Aorta (tissue), 5 donors: ENCODE measurements around the gene RAB4A. TPM values are rescaled to one million over a fixed set of nuclear protein-coding genes. Genes with fewer than 3 reads are reported as not detected.
A peak's percentile ranks its signal among the peaks of the same experiment; 100 is the strongest.
"Not testable (repeated sequence)": the region's sequence is repeated elsewhere in the genome, so short reads cannot be mapped to it uniquely, and the experiment has no call there.

ENCODE experiments used
- ATAC-seq: fragments of 200-7000 bp; cut with Tn5 transposase; one replicate; pipeline ENCODE4 v1.9.1; 2022; ENCODE audit warnings: moderate library complexity; ENCODE audit not compliant: low FRiP score
- DNase-seq, 2 donors: peaks; one replicate each; pipeline ENCODE4 v3.0.0-alpha.2; 2020
- H3K27ac ChIP-seq, 2 donors: one replicate each; pipeline ENCODE4 v1.5.1; 2013; ENCODE audit warnings: low read length in 2 of 2, mild to moderate bottlenecking in 2 of 2, moderate library complexity in 2 of 2, control low read depth in 1 of 2, inconsistent platforms in 1 of 2, low read depth in 1 of 2
- H3K27me3 ChIP-seq, 2 donors: one replicate each; pipeline ENCODE4 v1.6.1; 2013; ENCODE audit warnings: control low read depth in 1 of 2, low read length in 1 of 2, mild to moderate bottlenecking in 1 of 2, moderate library complexity in 1 of 2; ENCODE audit not compliant: insufficient read depth in 2 of 2, control insufficient read depth in 1 of 2
- H3K36me3 ChIP-seq, 2 donors: one replicate each; pipeline ENCODE4 v1.6.1; 2013; ENCODE audit warnings: control low read depth in 1 of 2, low read length in 1 of 2, mild to moderate bottlenecking in 1 of 2; ENCODE audit not compliant: insufficient read depth in 2 of 2, control insufficient read depth in 1 of 2
- H3K4me1 ChIP-seq, 2 donors: one replicate each; pipeline ENCODE4 v1.6.1; 2013; ENCODE audit warnings: low read length in 2 of 2, control low read depth in 1 of 2, mild to moderate bottlenecking in 1 of 2, moderate library complexity in 1 of 2; ENCODE audit not compliant: insufficient read depth in 2 of 2, control insufficient read depth in 1 of 2
- H3K4me3 ChIP-seq, 2 donors: one replicate each; pipeline ENCODE4 v1.5.1; 2013; ENCODE audit warnings: low read length in 2 of 2, control low read depth in 1 of 2, mild to moderate bottlenecking in 1 of 2
- H3K9me3 ChIP-seq: one replicate; pipeline ENCODE4 v1.6.1; 2013; ENCODE audit warnings: mild to moderate bottlenecking, low read length; ENCODE audit not compliant: control insufficient read depth
- WGBS, 2 donors: extraction: QIAGEN DNeasy Blood & Tissue Kit; methylation state at CpG; one replicate each; pipeline ENCODE4 v1.1.7; 2013; 5-methylcytosine and 5-hydroxymethylcytosine counted together
- intact Hi-C, 2 donors: fragments of 100-400 bp; cut with DNase I; formaldehyde crosslinking; loops; one replicate each; pipeline versions ENCODE4 v1.14.2 to v1.15.0; 2022
- polyA plus RNA-seq, 2 donors: library from polyadenylated mRNA; stranded (reverse); fragments of 200-250 nt; gene quantifications; one replicate each; pipeline ENCODE4 v1.2.3, GENCODE V29; 2013
- total RNA-seq, 2 donors: library from RNA; stranded (reverse); fragmentation: NEBNext Ultra II Directional; extraction: Animal tissue kit (Norgen Biotek cat#: 25700); gene quantifications; one replicate each; pipeline ENCODE4 v1.2.1, GENCODE V29; 2021
- donor health status: healthy with polysubstance abuse.
- donor health status: Bipolar disorder and iron deficiency.
- donor health status: DM: no; HTN: no; CAD: no.
- donor health status: DM: no; HTN: no; CAD: no.
- donor health status: DM: yes; HTN: yes; CAD: no.

RAB4A gene
- total and polyA plus RNA-seq, 4 donors = 38.1 to 60.5 (median 58.6) TPM

DNA sequence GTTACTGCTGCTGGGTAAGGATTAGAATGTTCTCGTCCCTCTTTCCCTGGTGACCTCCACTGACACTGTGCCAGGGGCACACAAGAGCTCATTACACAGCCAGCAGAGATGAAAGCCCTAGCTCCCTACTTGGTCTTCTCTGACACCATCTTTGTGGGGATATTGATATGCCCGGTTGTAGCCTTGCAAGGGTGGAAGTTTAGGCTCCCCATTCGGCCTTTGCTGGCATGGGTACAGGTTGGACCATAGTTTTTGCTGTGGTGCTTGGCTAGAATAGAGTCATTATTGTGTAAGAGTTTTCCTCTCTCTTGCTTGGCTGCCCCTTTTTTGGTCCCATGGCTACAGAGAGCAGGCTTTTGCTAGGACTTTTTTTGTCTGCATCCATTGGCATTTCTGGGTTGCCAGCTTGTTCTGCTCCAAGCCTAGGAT, 12.3 kb downstream of the RAB4A start:
- ATAC-seq (peak; percentile 46), DNase-seq (no peak)
- H3K36me3 ChIP-seq = no peaks in the 10 kb centered on the region
- H3K27me3 ChIP-seq = no peaks in the 10 kb centered on the region
- no peak overlapping the region for H3K4me3 ChIP-seq
- no peaks in the 10 kb centered on the region for H3K9me3 ChIP-seq
- H3K27ac ChIP-seq = no peak overlapping the region
- H3K4me1 ChIP-seq = peaks cover 0 to 8% of the 10 kb centered on the region in 2 donors
- intact Hi-C loops = no loop called here
- WGBS, 2 donors = 73 to 76% methylated on average over 3 of the region's 3 CpGs

DNA sequence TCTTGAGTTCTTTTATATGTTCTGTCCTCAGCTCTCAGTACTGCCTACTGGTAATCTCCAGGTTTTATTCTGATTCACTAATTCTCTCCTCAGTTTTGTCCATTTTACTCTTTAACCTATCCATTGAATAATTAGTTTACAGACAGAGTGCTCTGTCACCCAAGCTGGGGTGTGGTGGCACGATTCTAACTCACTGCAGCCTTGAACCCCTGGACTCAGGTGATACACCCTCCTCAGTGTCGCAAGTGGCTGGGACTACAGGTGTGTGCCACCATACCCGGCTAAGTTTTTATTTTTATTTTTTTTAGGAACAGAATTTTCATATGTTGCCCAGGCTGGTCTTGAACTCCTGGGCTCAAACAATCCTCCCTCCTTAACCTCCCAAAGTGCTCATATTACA, 14.0 kb downstream of the RAB4A start:
- no peak for DNase-seq
- Histone ChIP-seq H3K36me3 (no peaks in the 10 kb centered on the region), H3K4me3 (no peak overlapping the region), H3K27me3 (no peaks in the 10 kb centered on the region), H3K9me3 (no peaks in the 10 kb centered on the region), H3K27ac (no peak overlapping the region), H3K4me1 (peaks cover 0 to 5% of the 10 kb centered on the region in 2 donors)
- no peak for ATAC-seq
- 91 to 98% methylated on average over 3 of the region's 3 CpGs for WGBS, 2 donors
- intact Hi-C loops = no loop called here

DNA sequence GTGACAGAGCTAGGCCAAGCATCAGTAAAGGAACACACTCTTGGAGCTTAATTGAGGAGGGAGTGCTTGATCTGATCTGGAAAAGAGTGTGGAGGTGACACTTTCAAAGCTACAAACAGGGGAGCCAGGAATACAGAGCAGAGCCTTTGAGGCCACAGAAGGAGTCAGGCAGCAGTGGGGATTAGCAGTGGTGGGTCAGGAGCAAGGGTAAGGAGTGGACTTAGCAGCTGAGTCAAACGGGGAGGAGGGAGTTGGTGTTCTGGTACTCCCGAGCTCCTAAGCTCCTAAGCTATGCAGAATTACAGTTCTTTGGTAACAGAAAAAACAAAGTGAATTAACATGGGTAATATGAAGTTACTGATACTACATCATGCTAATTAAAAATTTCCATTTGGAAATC, 14.5 kb downstream of the RAB4A start:
- H3K27me3 ChIP-seq = no peaks in the 10 kb centered on the region
- H3K9me3 ChIP-seq = no peaks in the 10 kb centered on the region
- ATAC-seq (no peak), DNase-seq (no peak)
- H3K36me3 ChIP-seq = no peaks in the 10 kb centered on the region
- H3K27ac ChIP-seq = no peak overlapping the region
- intact Hi-C loops = no loop called here
- H3K4me3 ChIP-seq = no peak overlapping the region
- WGBS, 2 donors = 65 to 83% methylated on average over 2 of the region's 2 CpGs
- peaks cover 0 to 5% of the 10 kb centered on the region in 2 donors for H3K4me1 ChIP-seq

DNA sequence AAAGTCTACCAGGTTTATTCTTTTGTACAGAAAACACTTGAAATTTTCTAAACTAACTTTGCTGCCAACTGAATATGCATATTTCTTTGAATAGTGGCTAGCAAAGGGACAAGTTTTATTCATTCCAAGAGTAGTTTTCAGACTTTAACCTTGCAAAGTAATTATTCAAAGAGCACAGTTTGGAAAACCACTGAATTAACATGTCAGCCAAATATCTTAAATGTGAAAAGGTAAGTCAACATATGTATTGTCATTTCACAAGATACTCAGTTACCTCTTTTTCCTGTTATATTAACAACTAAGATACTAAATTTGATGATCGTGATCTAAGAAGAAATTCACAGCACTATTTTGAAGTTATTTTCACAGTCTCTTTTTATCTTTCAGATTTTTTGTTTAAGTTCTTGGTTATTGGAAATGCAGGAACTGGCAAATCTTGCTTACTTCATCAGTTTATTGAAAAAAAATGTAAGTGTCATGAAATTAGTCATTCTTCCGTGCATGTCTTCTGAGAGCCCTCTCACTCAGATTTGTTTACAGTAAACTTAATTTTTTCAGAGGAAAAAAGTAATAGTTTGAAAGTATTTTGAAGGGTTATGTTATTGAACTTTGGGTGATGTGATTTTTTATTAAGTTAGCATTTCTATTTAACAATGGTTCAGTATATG, 15.3 kb downstream of the RAB4A start:
- Histone ChIP-seq H3K27me3 (no peaks in the 10 kb centered on the region), H3K27ac (no peak overlapping the region), H3K4me3 (no peak overlapping the region), H3K36me3 (no peaks in the 10 kb centered on the region), H3K4me1 (peaks cover 0 to 5% of the 10 kb centered on the region in 2 donors), H3K9me3 (no peaks in the 10 kb centered on the region)
- DNase-seq = no peak
- intact Hi-C loops = no loop called here
- WGBS, 2 donors = 86 to 87% methylated on average over 2 of the region's 2 CpGs
- ATAC-seq = no peak

DNA sequence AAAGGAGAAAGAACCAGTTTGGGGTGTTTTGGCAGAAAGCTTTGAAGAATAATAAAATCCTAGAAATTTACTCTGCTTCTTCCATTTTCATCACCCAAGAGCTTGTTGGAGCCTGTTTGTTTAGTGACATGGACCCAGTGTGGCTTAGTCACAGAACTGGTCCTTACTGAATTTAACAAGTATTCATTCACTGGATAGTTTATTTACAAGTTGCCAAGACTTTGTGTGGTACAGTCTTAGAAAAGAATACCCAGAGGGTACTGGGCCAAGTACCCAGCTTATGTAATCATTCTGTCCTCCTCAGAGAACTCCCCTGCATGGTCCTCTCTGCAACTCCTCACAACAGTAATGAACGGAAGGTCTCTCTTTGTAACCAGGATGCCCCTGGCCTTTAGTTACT, 16.4 kb downstream of the RAB4A start:
- Histone ChIP-seq H3K27me3 (no peaks in the 10 kb centered on the region), H3K9me3 (no peaks in the 10 kb centered on the region), H3K4me1 (peaks cover 0 to 5% of the 10 kb centered on the region in 2 donors), H3K27ac (no peak overlapping the region), H3K4me3 (no peak overlapping the region), H3K36me3 (no peaks in the 10 kb centered on the region)
- intact Hi-C loops = no loop called here
- ATAC-seq = no peak
- no peak for DNase-seq
- WGBS, 2 donors = 75 to 100% methylated on average over 1 of the region's 1 CpG

DNA sequence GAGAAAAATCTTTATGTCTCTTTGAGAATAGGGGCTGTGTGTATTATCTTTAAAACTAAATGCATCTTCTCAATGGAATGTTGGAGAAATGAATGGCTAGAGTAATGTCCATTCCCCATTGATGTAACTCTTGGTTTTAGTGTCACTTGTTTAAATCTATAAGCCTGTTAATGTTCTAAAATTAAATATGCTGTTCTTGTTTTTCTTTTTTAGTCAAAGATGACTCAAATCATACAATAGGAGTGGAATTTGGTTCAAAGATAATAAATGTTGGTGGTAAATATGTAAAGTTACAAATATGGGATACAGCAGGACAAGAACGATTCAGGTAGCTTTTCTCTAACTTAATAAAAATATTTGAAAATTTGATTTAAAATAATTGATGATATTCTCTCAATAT, 17.6 kb downstream of the RAB4A start:
- Histone ChIP-seq H3K27ac (no peak overlapping the region), H3K36me3 (no peaks in the 10 kb centered on the region), H3K4me3 (no peak overlapping the region), H3K9me3 (no peaks in the 10 kb centered on the region), H3K27me3 (no peaks in the 10 kb centered on the region), H3K4me1 (peaks cover 0 to 5% of the 10 kb centered on the region in 2 donors)
- WGBS, 2 donors = 79 to 94% methylated on average over 1 of the region's 1 CpG
- ATAC-seq (no peak), DNase-seq (no peak)
- intact Hi-C loops = no loop called here

DNA sequence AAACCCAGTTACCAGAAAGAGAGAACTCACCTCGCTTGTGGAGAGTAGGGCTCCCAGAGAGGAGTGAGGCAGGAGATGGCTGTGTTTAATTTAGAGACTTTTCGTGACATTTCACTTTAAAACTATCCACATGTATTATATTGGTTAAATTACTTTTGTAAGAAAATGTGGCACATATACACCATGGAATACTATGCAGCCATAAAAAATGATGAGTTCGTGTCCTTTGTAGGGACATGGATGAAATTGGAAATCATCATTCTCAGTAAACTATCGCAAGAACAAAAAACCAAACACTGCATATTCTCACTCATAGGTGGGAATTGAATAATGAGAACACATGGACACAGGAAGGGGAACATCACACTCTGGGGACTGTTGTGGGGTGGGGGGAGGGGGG, 20.8 kb downstream of the RAB4A start:
- H3K27ac ChIP-seq, ATAC-seq, DNase-seq, H3K9me3 ChIP-seq, H3K27me3 ChIP-seq, H3K4me3 ChIP-seq, H3K36me3 ChIP-seq, intact Hi-C loops, H3K4me1 ChIP-seq: not testable (repeated sequence)
- 98% methylated on average over 3 of the region's 4 CpGs for WGBS, 2 donors

DNA sequence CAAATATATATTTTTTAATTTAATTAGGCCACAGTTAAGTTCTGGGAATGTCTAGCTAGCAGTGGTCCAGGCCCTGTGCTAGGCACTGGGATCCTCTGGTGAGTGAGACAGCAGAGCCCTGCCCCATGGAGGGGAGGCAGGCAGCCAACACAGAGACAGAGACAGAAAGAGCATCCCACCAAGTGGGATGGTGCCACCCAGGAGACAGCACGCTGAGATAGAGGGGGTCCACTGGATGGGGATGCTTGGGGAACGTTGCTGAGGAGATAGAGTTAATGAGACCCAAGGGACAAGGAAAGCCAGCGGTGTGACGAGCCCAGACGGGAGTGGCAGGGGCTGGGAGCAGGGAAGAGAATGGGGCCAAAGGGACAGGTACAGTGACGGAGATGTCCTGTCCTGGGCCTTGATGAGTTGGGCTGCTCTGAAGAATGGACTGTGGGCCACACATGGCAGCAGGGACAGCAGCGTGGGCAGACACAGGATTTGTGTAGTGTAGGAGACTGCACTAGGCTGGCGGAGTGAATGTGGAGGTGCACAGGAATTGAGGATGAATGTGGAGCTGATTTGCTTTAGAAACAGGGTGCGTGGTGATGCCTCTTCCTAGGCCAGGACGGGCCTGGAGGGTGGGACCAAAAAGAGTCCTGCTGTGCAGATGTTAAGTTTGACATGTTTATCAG, 22.8 kb downstream of the RAB4A start:
- Histone ChIP-seq H3K36me3 (peaks cover 0 to 2% of the 10 kb centered on the region in 2 donors), H3K4me3 (no peak overlapping the region), H3K9me3 (no peaks in the 10 kb centered on the region), H3K27ac (no peak overlapping the region), H3K4me1 (no peaks in the 10 kb centered on the region), H3K27me3 (no peaks in the 10 kb centered on the region)
- intact Hi-C loops = no loop called here
- no peak for ATAC-seq
- no peak for DNase-seq
- 92 to 93% methylated on average over 10 of the region's 10 CpGs for WGBS, 2 donors

DNA sequence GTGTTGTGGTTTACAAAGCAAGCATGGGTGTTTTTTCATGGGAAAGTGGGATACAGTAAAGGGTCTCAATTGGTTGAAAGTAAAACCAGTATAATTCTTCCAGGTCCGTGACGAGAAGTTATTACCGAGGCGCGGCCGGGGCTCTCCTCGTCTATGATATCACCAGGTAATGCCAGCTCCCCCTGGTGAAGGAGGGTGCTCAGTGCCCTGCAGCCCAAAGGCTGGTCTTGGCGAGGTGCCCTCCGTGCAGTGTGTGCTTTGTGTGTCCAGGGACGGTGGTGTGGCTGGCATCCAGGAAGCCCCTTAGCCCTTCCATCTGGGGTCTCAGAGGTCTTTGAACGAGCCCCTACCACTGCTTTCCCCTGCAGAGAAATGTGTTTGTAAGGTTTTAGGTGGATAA, 24.8 kb downstream of the RAB4A start:
- H3K36me3 ChIP-seq = peaks cover 2 to 5% of the 10 kb centered on the region in 2 donors
- ATAC-seq = no peak

More for the DNA sequence above, 24.8 kb downstream of the RAB4A start:
- Histone ChIP-seq H3K4me1 (no peaks in the 10 kb centered on the region), H3K27ac (no peak overlapping the region), H3K27me3 (no peaks in the 10 kb centered on the region), H3K9me3 (no peaks in the 10 kb centered on the region), H3K4me3 (no peak overlapping the region)
- DNase-seq = no peak
- intact Hi-C loops = no loop called here
- 82 to 88% methylated on average over 11 of the region's 11 CpGs for WGBS, 2 donors
